ENCODE results near the gene KDM2B.

The KDM2B gene

GRCh38 chr12:121516437-121517011, 64.3 kb downstream of the KDM2B start:
- Histone ChIP-seq H3K9me3 (replicated peaks in 1 of 2; ENCODE audit: control insufficient read depth in 2 of 2, insufficient read depth in 1 of 2, low read depth in 1 of 2, low read length in 2 of 2) (peaks cover 0 to 10% of the 10 kb centered on the region in 2 donors), H2BK5ac (ENCODE audit: low read length) (no peak overlapping the region), H3K4me1 (ENCODE audit: control insufficient read depth in 2 of 2, insufficient read depth in 1 of 2, low read depth in 1 of 2, low read length in 2 of 2) (peaks cover 0 to 2% of the 10 kb centered on the region in 2 donors), H3K23ac (ENCODE audit: low read depth, low read length, poor library complexity) (no peak overlapping the region), H3K14ac (ENCODE audit: low read length) (no peak overlapping the region), H2AK5ac (ENCODE audit: low read depth, low read length) (no peak overlapping the region), H4K91ac (ENCODE audit: low read depth, low read length, poor library complexity) (no peak overlapping the region), H4K8ac (ENCODE audit: low read depth, low read length) (no peak overlapping the region), H3K27ac (replicated peaks; ENCODE audit: low read length) (no peak overlapping the region), H3K79me1 (ENCODE audit: low read depth, low read length) (peaks cover 4% of the 10 kb centered on the region), H3K36me3 (replicated peaks in 1 of 2; ENCODE audit: control insufficient read depth in 2 of 2, insufficient read depth in 2 of 2, low read length in 2 of 2) (peaks cover 49 to 83% of the 10 kb centered on the region in 2 donors), H2BK120ac (ENCODE audit: low read depth, low read length) (no peak overlapping the region), H3K27me3 (ENCODE audit: control insufficient read depth in 3 of 3, insufficient read depth in 3 of 3, low read depth in 1 of 3, low read length in 3 of 3) (no peaks in the 10 kb centered on the region), H3K9ac (ENCODE audit: low read depth, low read length, poor library complexity) (no peak overlapping the region), H3K4me2 (ENCODE audit: insufficient read depth, low read length, poor library complexity, severe bottlenecking) (no peak overlapping the region), H3K4ac (ENCODE audit: low read length) (no peak overlapping the region), H3K4me3 (ENCODE audit: low read length in 2 of 2) (no peak overlapping the region), H2AFZ (ENCODE audit: low read length) (no peak overlapping the region), H2BK12ac (ENCODE audit: low read length) (no peak overlapping the region), H2BK15ac (ENCODE audit: low read length) (no peak overlapping the region), H3K18ac (ENCODE audit: low read length) (no peak overlapping the region)
- DNase-seq (ENCODE audit: low spot score): no peak
- WGBS, 2 donors (ENCODE audit: extremely low coverage in 2 of 2, insufficient read length in 2 of 2, insufficient replicate concordance in 1 of 2): no CpG with 5 or more reads among the region's 10 CpGs

- Histone ChIP-seq H3K4me3 (ENCODE audit: low read length in 2 of 2) (no peak overlapping the region), H4K8ac (ENCODE audit: low read depth, low read length) (no peak overlapping the region), H3K36me3 (replicated peaks in 1 of 2; ENCODE audit: control insufficient read depth in 2 of 2, insufficient read depth in 2 of 2, low read length in 2 of 2) (peaks cover 41 to 83% of the 10 kb centered on the region in 2 donors)
Measured at GRCh38 chr12:121515615-121516014, 65.2 kb downstream of the KDM2B start.

GRCh38 chr12:121514184-121514742, 66.6 kb downstream of the KDM2B start:
- no peak overlapping the region for H3K14ac ChIP-seq (ENCODE audit: low read length)

More at GRCh38 chr12:121515615-121516014, 65.2 kb downstream of the KDM2B start:
- Histone ChIP-seq H2BK120ac (ENCODE audit: low read depth, low read length) (no peak overlapping the region), H2BK15ac (ENCODE audit: low read length) (no peak overlapping the region), H3K18ac (ENCODE audit: low read length) (peak overlapping the region; percentile 44), H3K27me3 (ENCODE audit: control insufficient read depth in 3 of 3, insufficient read depth in 3 of 3, low read depth in 1 of 3, low read length in 3 of 3) (no peaks in the 10 kb centered on the region), H3K14ac (ENCODE audit: low read length) (no peak overlapping the region), H2AK5ac (ENCODE audit: low read depth, low read length) (no peak overlapping the region), H2AFZ (ENCODE audit: low read length) (no peak overlapping the region), H3K9me3 (replicated peaks in 1 of 2; ENCODE audit: control insufficient read depth in 2 of 2, insufficient read depth in 1 of 2, low read depth in 1 of 2, low read length in 2 of 2) (peaks cover 0 to 10% of the 10 kb centered on the region in 2 donors), H3K27ac (replicated peaks; ENCODE audit: low read length) (no peak overlapping the region), H3K4me1 (ENCODE audit: control insufficient read depth in 2 of 2, insufficient read depth in 1 of 2, low read depth in 1 of 2, low read length in 2 of 2) (peaks cover 0 to 2% of the 10 kb centered on the region in 2 donors), H4K91ac (ENCODE audit: low read depth, low read length, poor library complexity) (no peak overlapping the region), H2BK5ac (ENCODE audit: low read length) (no peak overlapping the region), H3K4ac (ENCODE audit: low read length) (no peak overlapping the region), H3K4me2 (ENCODE audit: insufficient read depth, low read length, poor library complexity, severe bottlenecking) (no peak overlapping the region), H2BK12ac (ENCODE audit: low read length) (no peak overlapping the region), H3K23ac (ENCODE audit: low read depth, low read length, poor library complexity) (no peak overlapping the region), H3K79me1 (ENCODE audit: low read depth, low read length) (peaks cover 4% of the 10 kb centered on the region), H3K9ac (ENCODE audit: low read depth, low read length, poor library complexity) (no peak overlapping the region)
- WGBS, 2 donors (ENCODE audit: extremely low coverage in 2 of 2, insufficient read length in 2 of 2, insufficient replicate concordance in 1 of 2): no CpG with 5 or more reads among the region's 7 CpGs
- DNase-seq (ENCODE audit: low spot score): no peak

GRCh38 chr12:121513464-121514183, 67.2 kb downstream of the KDM2B start:
- Histone ChIP-seq H3K27me3 (ENCODE audit: control insufficient read depth in 3 of 3, insufficient read depth in 3 of 3, low read depth in 1 of 3, low read length in 3 of 3) (no peaks in the 10 kb centered on the region), H3K4ac (ENCODE audit: low read length) (no peak overlapping the region), H3K9me3 (replicated peaks in 1 of 2; ENCODE audit: control insufficient read depth in 2 of 2, insufficient read depth in 1 of 2, low read depth in 1 of 2, low read length in 2 of 2) (peaks cover 0 to 11% of the 10 kb centered on the region in 2 donors), H4K8ac (ENCODE audit: low read depth, low read length) (no peak overlapping the region), H3K36me3 (replicated peaks in 1 of 2; ENCODE audit: control insufficient read depth in 2 of 2, insufficient read depth in 2 of 2, low read length in 2 of 2) (peaks cover 40 to 81% of the 10 kb centered on the region in 2 donors), H3K9ac (ENCODE audit: low read depth, low read length, poor library complexity) (no peak overlapping the region), H3K23ac (ENCODE audit: low read depth, low read length, poor library complexity) (peak overlapping the region; percentile 48), H3K18ac (ENCODE audit: low read length) (no peak overlapping the region), H3K27ac (replicated peaks; ENCODE audit: low read length) (no peak overlapping the region), H2AFZ (ENCODE audit: low read length) (no peak overlapping the region), H3K4me3 (ENCODE audit: low read length in 2 of 2) (no peak overlapping the region), H3K4me1 (ENCODE audit: control insufficient read depth in 2 of 2, insufficient read depth in 1 of 2, low read depth in 1 of 2, low read length in 2 of 2) (peaks cover 0 to 2% of the 10 kb centered on the region in 2 donors), H2BK120ac (ENCODE audit: low read depth, low read length) (peak overlapping the region; percentile 65), H3K79me1 (ENCODE audit: low read depth, low read length) (peaks cover 6% of the 10 kb centered on the region), H3K4me2 (ENCODE audit: insufficient read depth, low read length, poor library complexity, severe bottlenecking) (no peak overlapping the region), H4K91ac (ENCODE audit: low read depth, low read length, poor library complexity) (no peak overlapping the region), H2BK12ac (ENCODE audit: low read length) (no peak overlapping the region), H2BK15ac (ENCODE audit: low read length) (no peak overlapping the region), H3K14ac (ENCODE audit: low read length) (no peak overlapping the region), H2BK5ac (ENCODE audit: low read length) (peak overlapping the region; percentile 19), H2AK5ac (ENCODE audit: low read depth, low read length) (no peak overlapping the region)
- no CpG with 5 or more reads among the region's 17 CpGs for WGBS, 2 donors (ENCODE audit: extremely low coverage in 2 of 2, insufficient read length in 2 of 2, insufficient replicate concordance in 1 of 2)
- DNase-seq (ENCODE audit: low spot score): no peak

More at GRCh38 chr12:121514184-121514742, 66.6 kb downstream of the KDM2B start:
- no peak for DNase-seq (ENCODE audit: low spot score)
- H3K9me3 ChIP-seq (replicated peaks in 1 of 2; ENCODE audit: control insufficient read depth in 2 of 2, insufficient read depth in 1 of 2, low read depth in 1 of 2, low read length in 2 of 2): peaks cover 0 to 10% of the 10 kb centered on the region in 2 donors
- peaks cover 4% of the 10 kb centered on the region for H3K79me1 ChIP-seq (ENCODE audit: low read depth, low read length)
- H2BK120ac ChIP-seq (ENCODE audit: low read depth, low read length): no peak overlapping the region
- no peak overlapping the region for H2AK5ac ChIP-seq (ENCODE audit: low read depth, low read length)
- H4K91ac ChIP-seq (ENCODE audit: low read depth, low read length, poor library complexity): no peak overlapping the region
- no peak overlapping the region for H4K8ac ChIP-seq (ENCODE audit: low read depth, low read length)
- peak overlapping the region; percentile 24 for H3K27ac ChIP-seq (replicated peaks; ENCODE audit: low read length)
- peaks cover 40 to 83% of the 10 kb centered on the region in 2 donors for H3K36me3 ChIP-seq (replicated peaks in 1 of 2; ENCODE audit: control insufficient read depth in 2 of 2, insufficient read depth in 2 of 2, low read length in 2 of 2)
- H3K23ac ChIP-seq (ENCODE audit: low read depth, low read length, poor library complexity): no peak overlapping the region
- no peak overlapping the region for H2BK15ac ChIP-seq (ENCODE audit: low read length)
- H3K4me2 ChIP-seq (ENCODE audit: insufficient read depth, low read length, poor library complexity, severe bottlenecking): no peak overlapping the region
- H2BK12ac ChIP-seq (ENCODE audit: low read length): no peak overlapping the region
- H3K27me3 ChIP-seq (ENCODE audit: control insufficient read depth in 3 of 3, insufficient read depth in 3 of 3, low read depth in 1 of 3, low read length in 3 of 3): no peaks in the 10 kb centered on the region
- H3K18ac ChIP-seq (ENCODE audit: low read length): no peak overlapping the region
- 100% methylated on average over 1 of the region's 16 CpGs; no CpG with 5 or more reads in 1 of the 2 donors for WGBS, 2 donors (ENCODE audit: extremely low coverage in 2 of 2, insufficient read length in 2 of 2, insufficient replicate concordance in 1 of 2)
- no peak overlapping the region for H3K4ac ChIP-seq (ENCODE audit: low read length)
- H3K4me3 ChIP-seq (ENCODE audit: low read length in 2 of 2): no peak overlapping the region
- H2AFZ ChIP-seq (ENCODE audit: low read length): no peak overlapping the region
- H3K4me1 ChIP-seq (ENCODE audit: control insufficient read depth in 2 of 2, insufficient read depth in 1 of 2, low read depth in 1 of 2, low read length in 2 of 2): peaks cover 0 to 2% of the 10 kb centered on the region in 2 donors
- H2BK5ac ChIP-seq (ENCODE audit: low read length): no peak overlapping the region
- no peak overlapping the region for H3K9ac ChIP-seq (ENCODE audit: low read depth, low read length, poor library complexity)

Measured in neuronal stem cell (in vitro differentiated cells).